SJSA1 (cell line): ENCODE results near the gene CADM4. TPM values are rescaled to one million over a fixed set of nuclear protein-coding genes. Genes with fewer than 3 reads are reported as not detected.
"Not testable (repeated sequence)": the region's sequence is repeated elsewhere in the genome, so short reads cannot be mapped to it uniquely, and the experiment has no call there.

Source experiments
- DNase-seq, 2 experiments: peaks; one replicate each; pipeline ENCODE4 v3.0.0-alpha.2; 2015 to 2020; ENCODE audit warnings: low spot score in 2 of 2, low read depth in 1 of 2
- H3K27ac ChIP-seq: fragments of 250-450 bp; sonication (Bioruptor Pico); 2 replicates; pipeline ENCODE4 v1.5.1; 2020; ENCODE audit warnings: mild to moderate bottlenecking, moderate library complexity
- H3K27me3 ChIP-seq: fragments of 250-450 bp; sonication (Bioruptor Pico); replicated peaks from 2 replicates; pipeline ENCODE4 v1.5.1; 2020; ENCODE audit warnings: mild to moderate bottlenecking, moderate library complexity
- H3K36me3 ChIP-seq: fragments of 250-450 bp; sonication (Bioruptor Pico); 2 replicates; pipeline ENCODE4 v1.5.1; 2020; ENCODE audit warnings: mild to moderate bottlenecking
- H3K4me1 ChIP-seq: fragments of 250-450 bp; sonication (Bioruptor Pico); replicated peaks from 2 replicates; pipeline ENCODE4 v1.6.1; 2021; ENCODE audit warnings: mild to moderate bottlenecking
- H3K4me3 ChIP-seq: fragments of 250-450 bp; sonication (Bioruptor Pico); 2 replicates; pipeline ENCODE4 v1.5.1; 2020; ENCODE audit warnings: mild to moderate bottlenecking
- H3K9me3 ChIP-seq: fragments of 250-450 bp; sonication (Bioruptor Pico); replicated peaks from 2 replicates; pipeline ENCODE4 v1.5.1; 2020; ENCODE audit warnings: mild to moderate bottlenecking
- total RNA-seq: library from RNA; depleted of rRNA; stranded (reverse); fragments of >200 nt; shearing (Covaris generic); gene quantifications from 2 replicates; pipeline ENCODE4 v1.2.3, GENCODE V29; 2014

CADM4 gene
- total RNA-seq, 1 experiment from 2014 or later: not detected

- H3K4me3 ChIP-seq: no peak overlapping the region
- no peak overlapping the region for H3K27ac ChIP-seq
- H3K9me3 ChIP-seq: no peaks in the 10 kb centered on the region
- DNase-seq: no peak
- peaks cover 8% of the 10 kb centered on the region for H3K4me1 ChIP-seq
- peaks cover 71% of the 10 kb centered on the region for H3K36me3 ChIP-seq
- H3K27me3 ChIP-seq: no peaks in the 10 kb centered on the region
These were observed 50.0 kb downstream of the CADM4 start for GRCh38 chr19:43589678-43590077.

DNA sequence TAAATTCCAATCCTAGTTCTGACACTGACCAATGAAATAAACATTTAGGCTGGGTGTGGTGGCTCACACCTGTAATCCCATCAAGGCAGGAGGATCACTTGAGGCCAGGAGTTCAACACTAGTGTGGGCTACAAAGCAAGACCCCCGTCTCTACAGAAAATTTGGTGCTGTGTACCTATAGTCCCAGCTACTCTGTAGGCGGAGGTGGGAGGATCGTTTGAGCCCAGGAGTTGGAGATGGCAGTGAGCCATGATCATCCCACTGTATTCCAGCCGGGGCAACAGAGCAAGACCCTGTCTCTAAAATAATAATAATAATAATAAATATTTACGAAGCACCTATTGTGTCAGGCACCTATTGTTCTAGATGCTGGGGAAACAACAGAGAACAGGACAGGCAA lies 50.4 kb downstream of the CADM4 start:
- no peak for DNase-seq
- Histone ChIP-seq H3K36me3 (peaks cover 67% of the 10 kb centered on the region), H3K27ac (no peak overlapping the region), H3K27me3 (no peaks in the 10 kb centered on the region), H3K4me1 (peaks cover 6% of the 10 kb centered on the region), H3K9me3 (no peaks in the 10 kb centered on the region), H3K4me3 (no peak overlapping the region)

DNA sequence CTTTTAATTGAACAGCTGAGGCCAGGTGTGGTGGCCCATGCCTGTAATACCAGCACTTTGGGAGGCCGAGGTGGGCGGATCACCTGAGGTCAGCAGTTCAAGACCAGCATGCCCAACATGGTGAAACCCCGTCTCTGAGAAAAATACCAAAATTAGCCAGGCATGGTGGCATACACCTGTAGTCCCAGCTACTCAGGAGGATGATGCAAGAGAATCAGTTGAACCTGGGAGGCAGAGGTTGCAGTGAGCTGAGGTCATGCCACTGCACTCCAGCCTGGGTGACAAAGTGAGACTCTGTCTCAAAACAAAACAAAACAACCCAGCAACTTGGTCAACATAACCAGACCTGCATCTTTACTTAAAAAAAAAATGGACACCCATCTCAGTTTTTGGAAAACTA lies 52.6 kb downstream of the CADM4 start:
- not testable (repeated sequence) for H3K4me3 ChIP-seq, H3K27me3 ChIP-seq, H3K27ac ChIP-seq, H3K4me1 ChIP-seq, DNase-seq, H3K9me3 ChIP-seq
- H3K36me3 ChIP-seq: peaks cover 45% of the 10 kb centered on the region

DNA sequence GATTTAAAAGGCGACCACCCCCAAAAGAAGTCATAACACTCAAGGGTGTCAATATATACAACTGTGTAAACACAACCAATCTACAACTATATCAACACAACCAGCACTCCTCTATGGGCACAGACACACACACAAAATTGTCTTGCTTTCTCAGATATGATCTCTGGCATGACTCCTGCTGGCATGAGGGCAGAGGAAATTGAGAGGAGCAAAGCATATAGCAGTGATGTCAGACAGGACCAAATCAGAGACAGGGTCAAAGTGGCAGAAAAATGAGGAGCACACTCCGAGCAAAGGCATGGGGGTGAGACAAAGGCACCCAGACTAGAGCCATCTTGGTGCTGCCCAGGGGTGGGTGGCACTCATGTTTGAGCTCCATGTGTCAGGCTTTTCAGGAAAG lies 53.3 kb downstream of the CADM4 start:
- no peaks in the 10 kb centered on the region for H3K9me3 ChIP-seq
- no peak overlapping the region for H3K4me3 ChIP-seq
- no peak overlapping the region for H3K27ac ChIP-seq
- H3K36me3 ChIP-seq: peaks cover 44% of the 10 kb centered on the region
- no peaks in the 10 kb centered on the region for H3K27me3 ChIP-seq
- no peaks in the 10 kb centered on the region for H3K4me1 ChIP-seq
- DNase-seq: no peak

GRCh38 chr19:43584484-43584883 lies 55.2 kb downstream of the CADM4 start:
- no peak overlapping the region for H3K4me3 ChIP-seq

GRCh38 chr19:43582495-43582894 lies 57.2 kb downstream of the CADM4 start:
- Histone ChIP-seq H3K27ac (no peak overlapping the region), H3K36me3 (peaks cover 20% of the 10 kb centered on the region), H3K4me1 (no peaks in the 10 kb centered on the region), H3K4me3 (no peak overlapping the region), H3K27me3 (no peaks in the 10 kb centered on the region), H3K9me3 (no peaks in the 10 kb centered on the region)
- no peak for DNase-seq

More at GRCh38 chr19:43584484-43584883, 55.2 kb downstream of the CADM4 start:
- Histone ChIP-seq H3K4me1 (no peaks in the 10 kb centered on the region), H3K27me3 (no peaks in the 10 kb centered on the region), H3K36me3 (peaks cover 33% of the 10 kb centered on the region), H3K9me3 (no peaks in the 10 kb centered on the region), H3K27ac (peak overlapping the region; percentile 37; the same call in 1 of the 2 replicates)
- DNase-seq: no peak

- Histone ChIP-seq H3K9me3 (no peaks in the 10 kb centered on the region), H3K4me1 (no peaks in the 10 kb centered on the region), H3K27me3 (no peaks in the 10 kb centered on the region), H3K36me3 (peaks cover 11% of the 10 kb centered on the region), H3K4me3 (no peak overlapping the region), H3K27ac (no peak overlapping the region)
- DNase-seq: no peak
These were observed 58.2 kb downstream of the CADM4 start for GRCh38 chr19:43581467-43581866.

DNA sequence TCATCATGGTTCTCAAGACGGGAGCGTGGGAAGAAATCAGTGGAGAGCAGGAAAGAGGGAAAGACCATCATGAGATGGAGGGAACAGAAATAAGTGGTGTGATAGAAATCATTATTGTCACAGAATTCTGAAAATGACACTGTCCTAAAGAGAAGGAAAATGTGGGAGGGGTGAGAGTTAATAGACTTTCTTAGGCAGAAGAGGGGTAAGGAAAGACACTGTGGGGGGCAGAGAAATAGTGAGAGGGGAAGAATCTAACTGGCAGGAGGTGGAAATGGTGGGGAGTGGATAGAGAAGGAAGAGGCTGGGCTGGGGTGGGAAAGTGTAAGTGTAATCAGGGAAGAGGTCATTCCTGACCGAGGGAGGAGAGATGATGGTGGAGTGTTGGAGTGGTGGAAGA lies 60.9 kb downstream of the CADM4 start:
- Histone ChIP-seq H3K27ac (no peak overlapping the region), H3K4me3 (no peak overlapping the region), H3K36me3 (peaks cover 13% of the 10 kb centered on the region), H3K9me3 (no peaks in the 10 kb centered on the region), H3K4me1 (peaks cover 5% of the 10 kb centered on the region), H3K27me3 (no peaks in the 10 kb centered on the region)
- DNase-seq: no peak

DNA sequence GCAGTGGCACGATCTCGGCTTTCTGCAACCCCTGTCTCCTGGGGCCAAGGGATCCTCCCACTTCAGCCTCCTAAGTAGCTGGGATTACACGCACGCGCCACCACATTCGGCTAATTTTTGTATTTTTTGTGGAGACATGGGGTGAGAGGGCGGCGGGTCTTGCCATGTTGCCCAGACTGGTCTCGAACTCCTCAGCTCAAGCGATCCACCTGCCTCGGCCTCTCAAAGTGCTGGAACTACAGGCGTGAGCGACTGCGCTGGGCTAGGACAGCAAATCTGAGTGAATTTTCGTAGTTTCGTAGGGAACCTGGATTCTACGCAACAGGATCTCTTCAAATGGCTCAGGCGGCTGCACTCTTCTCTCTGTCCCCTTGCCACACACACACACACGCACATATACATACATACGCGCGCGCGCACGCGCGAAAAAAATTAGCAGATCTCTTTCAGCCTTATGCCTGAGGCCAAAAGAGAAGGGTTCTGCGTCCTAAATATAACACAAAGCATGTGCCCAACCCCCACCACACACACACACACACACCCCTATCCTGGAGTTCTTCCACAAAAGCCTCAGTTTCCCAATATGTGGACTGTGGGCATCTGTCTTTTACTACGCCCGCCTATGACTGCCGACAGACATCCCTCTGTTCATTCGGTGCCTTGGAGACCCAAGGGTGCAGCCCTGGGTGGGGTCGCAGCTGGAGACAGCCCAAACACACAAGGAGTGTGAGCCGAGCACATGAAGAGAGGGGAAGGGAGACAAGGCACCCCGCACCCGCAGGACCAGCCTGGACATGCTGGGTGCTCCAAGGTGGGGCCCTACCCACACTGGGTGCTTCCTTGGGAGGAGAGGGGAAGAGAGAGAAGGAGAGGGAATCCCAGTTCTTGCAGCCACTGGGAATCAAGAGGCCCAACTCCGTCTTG lies 63.4 kb downstream of the CADM4 start:
- Histone ChIP-seq H3K36me3 (peaks cover 24% of the 10 kb centered on the region), H3K27ac (peak overlapping the region; percentile 40), H3K4me3 (peak overlapping the region; percentile 61), H3K9me3 (no peaks in the 10 kb centered on the region), H3K27me3 (no peaks in the 10 kb centered on the region), H3K4me1 (peaks cover 8% of the 10 kb centered on the region)
- DNase-seq: no peak

GRCh38 chr19:43575156-43575950 lies 64.3 kb downstream of the CADM4 start, which contains the start of the genes PINLYP and XRCC1:
PINLYP (plus strand) TSS chr19:43575801; CDS start chr19:43577192, 1,391 bp downstream.
XRCC1 (minus strand) TSS chr19:43575527; CDS start chr19:43575458, 69 bp downstream.
- Histone ChIP-seq H3K27ac (peak within 1 kb of the TSS; percentile 79), H3K27me3 (no peaks in the 10 kb centered on the region), H3K4me3 (peak within 1 kb of the TSS; percentile 61), H3K9me3 (no peaks in the 10 kb centered on the region), H3K4me1 (peaks cover 16% of the 10 kb centered on the region), H3K36me3 (peaks cover 25% of the 10 kb centered on the region)
- DNase-seq: peak; percentile 96 to 98

- Histone ChIP-seq H3K36me3 (peaks cover 29% of the 10 kb centered on the region), H3K4me3 (peak overlapping the region; percentile 61), H3K27me3 (no peaks in the 10 kb centered on the region), H3K27ac (peak overlapping the region; percentile 79), H3K9me3 (no peaks in the 10 kb centered on the region), H3K4me1 (peaks cover 16% of the 10 kb centered on the region)
- peak; percentile 48 to 80 for DNase-seq
These were observed 65.1 kb downstream of the CADM4 start for GRCh38 chr19:43574424-43575155.
